HepG2 (cell line): ENCODE results near the gene PDZD7. TPM values are rescaled to one million over a fixed set of nuclear protein-coding genes. Genes with fewer than 3 reads are reported as not detected.

Source experiments
- ATF7 ChIP-seq, 2 experiments: fragments of 450-650 bp in 1 of 2; sonication (generic) in 1 of 2; formaldehyde crosslinking in 1 of 2; IDR thresholded peaks; 2 replicates each; pipeline versions ENCODE4 v1.4.0 to v1.6.1; 2016 to 2020; ENCODE audit warnings: antibody characterized with exemption in 1 of 2, mild to moderate bottlenecking in 1 of 2, missing genetic modification reagents in 1 of 2
- EHMT2 ChIP-seq: fragments of 200-600 bp; sonication (generic); IDR thresholded peaks from 2 replicates; pipeline ENCODE4 v1.7.0; 2017; ENCODE audit warnings: antibody characterized with exemption, low read depth, low read length, borderline replicate concordance
- FOXK1 ChIP-seq: sonication (generic); formaldehyde crosslinking; IDR thresholded peaks from 2 replicates; pipeline ENCODE4 v1.4.0; 2020; ENCODE audit warnings: low read depth, missing genetic modification reagents, borderline replicate concordance
- GFI1 ChIP-seq: sonication (generic); formaldehyde crosslinking; IDR thresholded peaks from 2 replicates; pipeline ENCODE4 v1.5.0; 2020; ENCODE audit warnings: missing genetic modification reagents, mild to moderate bottlenecking, borderline replicate concordance
- JUNB ChIP-seq: sonication (generic); formaldehyde crosslinking; IDR thresholded peaks from 2 replicates; pipeline ENCODE4 v1.8.0; 2022; ENCODE audit warnings: missing genetic modification reagents, mild to moderate bottlenecking, borderline replicate concordance
- MXI1 ChIP-seq: IDR thresholded peaks from 3 replicates; pipeline ENCODE4 v1.6.1; 2012; ENCODE audit warnings: low read depth, low read length, inconsistent platforms, borderline replicate concordance
- TOPORS ChIP-seq: sonication (generic); formaldehyde crosslinking; IDR thresholded peaks from 2 replicates; pipeline ENCODE4 v1.8.0; 2023; ENCODE audit warnings: mild to moderate bottlenecking, missing genetic modification reagents
- YEATS4 ChIP-seq: sonication (generic); formaldehyde crosslinking; IDR thresholded peaks from 2 replicates; pipeline ENCODE4 v1.4.0; 2020; ENCODE audit warnings: missing genetic modification reagents, borderline replicate concordance
- ZMYM2 ChIP-seq: sonication (generic); formaldehyde crosslinking; IDR thresholded peaks from 2 replicates; pipeline ENCODE4 v1.8.0; 2022; ENCODE audit warnings: mild to moderate bottlenecking, missing genetic modification reagents
- ZNF317 ChIP-seq: sonication (generic); formaldehyde crosslinking; IDR thresholded peaks from 2 replicates; pipeline ENCODE4 v1.5.0; 2020; ENCODE audit warnings: mild to moderate bottlenecking, missing genetic modification reagents
- ZNF543 ChIP-seq: sonication (generic); formaldehyde crosslinking; IDR thresholded peaks from 2 replicates; pipeline ENCODE4 v1.4.0; 2020; ENCODE audit warnings: mild to moderate bottlenecking, missing genetic modification reagents
- ZNF713 ChIP-seq: sonication (generic); formaldehyde crosslinking; IDR thresholded peaks from 2 replicates; pipeline ENCODE4 v1.4.0; 2020; ENCODE audit warnings: mild to moderate bottlenecking, missing genetic modification reagents
- ZNF775 ChIP-seq: sonication (generic); formaldehyde crosslinking; IDR thresholded peaks from 2 replicates; pipeline ENCODE4 v1.4.0; 2020; ENCODE audit warnings: missing genetic modification reagents, mild to moderate bottlenecking, moderate library complexity, borderline replicate concordance
- ZNF790 ChIP-seq: sonication (generic); formaldehyde crosslinking; IDR thresholded peaks from 2 replicates; pipeline ENCODE4 v1.8.0; 2022; ENCODE audit warnings: missing genetic modification reagents, mild to moderate bottlenecking, borderline replicate concordance
- ZNF83 ChIP-seq: sonication (generic); formaldehyde crosslinking; IDR thresholded peaks from 2 replicates; pipeline ENCODE4 v1.4.0; 2020; ENCODE audit warnings: missing genetic modification reagents, mild to moderate bottlenecking, borderline replicate concordance
- ZNF879 ChIP-seq: sonication (generic); formaldehyde crosslinking; IDR thresholded peaks from 2 replicates; pipeline ENCODE4 v1.8.1; 2023; ENCODE audit warnings: missing genetic modification reagents
- polyA plus RNA-seq, 8 experiments: library from polyadenylated mRNA; depleted of rRNA in 3 of 8; stranded (reverse) in 7 of 8; unstranded in 1 of 8; fragments of >200 nt; fragmentation: Illumina TruSeq in 4 of 8; extraction: Trizol in 4 of 8; gene quantifications; 2 replicates each; pipeline versions ENCODE4 v1.2.1 to v1.2.3, GENCODE V29; 2011 to 2016; ENCODE audit warnings: low read depth in 4 of 8, missing spikeins in 1 of 8, mixed read lengths in 1 of 8; ENCODE audit not compliant: insufficient read depth in 1 of 8
- total RNA-seq, 5 experiments: library from RNA; depleted of rRNA; stranded (reverse); fragments of >200 nt; fragmentation: Illumina TruSeq; extraction: Trizol; gene quantifications; 2 replicates each; pipeline ENCODE4 v1.2.3, GENCODE V29; 2016; ENCODE audit warnings: low read depth in 1 of 5
- TF ChIP-seq, protein P1 (sequence below): sonication (generic); formaldehyde crosslinking; IDR thresholded peaks from 2 replicates; pipeline ENCODE4 v1.4.0; 2020; ENCODE audit warnings: mild to moderate bottlenecking, missing genetic modification reagents, borderline replicate concordance
- TF ChIP-seq, protein P2 (sequence below): sonication (generic); formaldehyde crosslinking; IDR thresholded peaks from 2 replicates; pipeline ENCODE4 v1.8.0; 2022; ENCODE audit warnings: mild to moderate bottlenecking, missing genetic modification reagents
- TF ChIP-seq, protein P3 (sequence below): sonication (generic); formaldehyde crosslinking; IDR thresholded peaks from 2 replicates; pipeline ENCODE4 v1.4.0; 2020; ENCODE audit warnings: missing genetic modification reagents
- TF ChIP-seq, protein P4 (sequence below): sonication (generic); formaldehyde crosslinking; IDR thresholded peaks from 2 replicates; pipeline ENCODE4 v1.5.1; 2020; ENCODE audit warnings: missing genetic modification reagents, mild to moderate bottlenecking, borderline replicate concordance

PDZD7 gene
- total and polyA plus RNA-seq, 2 of the 13 experiments (the other 11 are each of a cell fraction or from before 2014, with no cell fraction given): 0.58 to 0.73 TPM

DNA sequence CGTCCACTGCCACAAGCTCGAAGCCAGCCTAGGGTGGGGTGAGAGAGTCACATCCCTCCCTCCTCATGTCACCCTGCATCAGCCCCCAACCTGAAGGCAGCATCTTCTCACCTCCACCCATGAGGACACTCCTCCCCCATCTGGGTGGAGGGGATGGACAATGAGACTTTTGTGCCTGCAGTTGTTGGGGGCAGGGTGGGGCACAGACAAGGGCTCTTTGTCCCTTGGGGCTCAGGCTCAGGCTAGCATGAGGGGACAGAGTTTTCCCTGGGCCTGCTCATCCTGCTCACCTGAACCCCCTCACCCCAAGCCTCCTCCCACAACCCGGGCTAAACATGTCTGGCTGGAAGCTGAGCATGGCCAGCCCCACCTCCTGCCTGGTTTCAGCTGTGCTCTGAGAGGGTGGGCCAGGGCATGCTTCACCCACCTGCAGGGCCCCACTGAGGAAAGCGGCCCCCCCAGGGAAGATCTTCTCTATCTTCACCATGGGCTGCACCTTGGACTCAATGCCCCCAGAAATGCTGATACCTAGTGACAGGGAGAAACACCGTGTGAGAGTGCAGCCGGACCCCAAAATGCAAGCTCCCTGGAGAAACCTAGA lies 22.0 kb downstream of the PDZD7 start (continued):
- TF ChIP-seq, protein P1, sequence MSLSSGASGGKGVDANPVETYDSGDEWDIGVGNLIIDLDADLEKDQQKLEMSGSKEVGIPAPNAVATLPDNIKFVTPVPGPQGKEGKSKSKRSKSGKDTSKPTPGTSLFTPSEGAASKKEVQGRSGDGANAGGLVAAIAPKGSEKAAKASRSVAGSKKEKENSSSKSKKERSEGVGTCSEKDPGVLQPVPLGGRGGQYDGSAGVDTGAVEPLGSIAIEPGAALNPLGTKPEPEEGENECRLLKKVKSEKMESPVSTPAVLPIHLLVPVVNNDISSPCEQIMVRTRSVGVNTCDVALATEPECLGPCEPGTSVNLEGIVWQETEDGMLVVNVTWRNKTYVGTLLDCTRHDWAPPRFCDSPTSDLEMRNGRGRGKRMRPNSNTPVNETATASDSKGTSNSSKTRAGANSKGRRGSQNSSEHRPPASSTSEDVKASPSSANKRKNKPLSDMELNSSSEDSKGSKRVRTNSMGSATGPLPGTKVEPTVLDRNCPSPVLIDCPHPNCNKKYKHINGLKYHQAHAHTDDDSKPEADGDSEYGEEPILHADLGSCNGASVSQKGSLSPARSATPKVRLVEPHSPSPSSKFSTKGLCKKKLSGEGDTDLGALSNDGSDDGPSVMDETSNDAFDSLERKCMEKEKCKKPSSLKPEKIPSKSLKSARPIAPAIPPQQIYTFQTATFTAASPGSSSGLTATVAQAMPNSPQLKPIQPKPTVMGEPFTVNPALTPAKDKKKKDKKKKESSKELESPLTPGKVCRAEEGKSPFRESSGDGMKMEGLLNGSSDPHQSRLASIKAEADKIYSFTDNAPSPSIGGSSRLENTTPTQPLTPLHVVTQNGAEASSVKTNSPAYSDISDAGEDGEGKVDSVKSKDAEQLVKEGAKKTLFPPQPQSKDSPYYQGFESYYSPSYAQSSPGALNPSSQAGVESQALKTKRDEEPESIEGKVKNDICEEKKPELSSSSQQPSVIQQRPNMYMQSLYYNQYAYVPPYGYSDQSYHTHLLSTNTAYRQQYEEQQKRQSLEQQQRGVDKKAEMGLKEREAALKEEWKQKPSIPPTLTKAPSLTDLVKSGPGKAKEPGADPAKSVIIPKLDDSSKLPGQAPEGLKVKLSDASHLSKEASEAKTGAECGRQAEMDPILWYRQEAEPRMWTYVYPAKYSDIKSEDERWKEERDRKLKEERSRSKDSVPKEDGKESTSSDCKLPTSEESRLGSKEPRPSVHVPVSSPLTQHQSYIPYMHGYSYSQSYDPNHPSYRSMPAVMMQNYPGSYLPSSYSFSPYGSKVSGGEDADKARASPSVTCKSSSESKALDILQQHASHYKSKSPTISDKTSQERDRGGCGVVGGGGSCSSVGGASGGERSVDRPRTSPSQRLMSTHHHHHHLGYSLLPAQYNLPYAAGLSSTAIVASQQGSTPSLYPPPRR (CRISPR knock-in tag): no peak
- TF ChIP-seq ZNF790 (CRISPR knock-in tag) (no peak), ZNF83 (CRISPR knock-in tag) (no peak), FOXK1 (CRISPR knock-in tag) (no peak), ZNF713 (CRISPR knock-in tag) (no peak), ZMYM2 (CRISPR knock-in tag) (no peak), TOPORS (CRISPR knock-in tag) (no peak), ZNF775 (CRISPR knock-in tag) (no peak), ZNF543 (CRISPR knock-in tag) (no peak), GFI1 (no peak), ZNF317 (CRISPR knock-in tag) (0 out of 2 replicates have a peak, but pooled peaks have one; percentile 31), ZNF879 (CRISPR knock-in tag) (no peak), ATF7 (IDR thresholded peaks at IDR 0.05) (no peak), ATF7 (CRISPR knock-in tag; IDR thresholded peaks at IDR 0.05) (no peak), JUNB (CRISPR knock-in tag) (no peak), MXI1 (no peak), EHMT2 (no peak), YEATS4 (CRISPR knock-in tag) (no peak)
- TF ChIP-seq, protein P2, sequence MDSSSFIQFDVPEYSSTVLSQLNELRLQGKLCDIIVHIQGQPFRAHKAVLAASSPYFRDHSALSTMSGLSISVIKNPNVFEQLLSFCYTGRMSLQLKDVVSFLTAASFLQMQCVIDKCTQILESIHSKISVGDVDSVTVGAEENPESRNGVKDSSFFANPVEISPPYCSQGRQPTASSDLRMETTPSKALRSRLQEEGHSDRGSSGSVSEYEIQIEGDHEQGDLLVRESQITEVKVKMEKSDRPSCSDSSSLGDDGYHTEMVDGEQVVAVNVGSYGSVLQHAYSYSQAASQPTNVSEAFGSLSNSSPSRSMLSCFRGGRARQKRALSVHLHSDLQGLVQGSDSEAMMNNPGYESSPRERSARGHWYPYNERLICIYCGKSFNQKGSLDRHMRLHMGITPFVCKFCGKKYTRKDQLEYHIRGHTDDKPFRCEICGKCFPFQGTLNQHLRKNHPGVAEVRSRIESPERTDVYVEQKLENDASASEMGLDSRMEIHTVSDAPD (CRISPR knock-in tag): no peak
- TF ChIP-seq, protein P3, sequence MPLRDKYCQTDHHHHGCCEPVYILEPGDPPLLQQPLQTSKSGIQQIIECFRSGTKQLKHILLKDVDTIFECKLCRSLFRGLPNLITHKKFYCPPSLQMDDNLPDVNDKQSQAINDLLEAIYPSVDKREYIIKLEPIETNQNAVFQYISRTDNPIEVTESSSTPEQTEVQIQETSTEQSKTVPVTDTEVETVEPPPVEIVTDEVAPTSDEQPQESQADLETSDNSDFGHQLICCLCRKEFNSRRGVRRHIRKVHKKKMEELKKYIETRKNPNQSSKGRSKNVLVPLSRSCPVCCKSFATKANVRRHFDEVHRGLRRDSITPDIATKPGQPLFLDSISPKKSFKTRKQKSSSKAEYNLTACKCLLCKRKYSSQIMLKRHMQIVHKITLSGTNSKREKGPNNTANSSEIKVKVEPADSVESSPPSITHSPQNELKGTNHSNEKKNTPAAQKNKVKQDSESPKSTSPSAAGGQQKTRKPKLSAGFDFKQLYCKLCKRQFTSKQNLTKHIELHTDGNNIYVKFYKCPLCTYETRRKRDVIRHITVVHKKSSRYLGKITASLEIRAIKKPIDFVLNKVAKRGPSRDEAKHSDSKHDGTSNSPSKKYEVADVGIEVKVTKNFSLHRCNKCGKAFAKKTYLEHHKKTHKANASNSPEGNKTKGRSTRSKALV (CRISPR knock-in tag): no peak
- TF ChIP-seq, protein P4, sequence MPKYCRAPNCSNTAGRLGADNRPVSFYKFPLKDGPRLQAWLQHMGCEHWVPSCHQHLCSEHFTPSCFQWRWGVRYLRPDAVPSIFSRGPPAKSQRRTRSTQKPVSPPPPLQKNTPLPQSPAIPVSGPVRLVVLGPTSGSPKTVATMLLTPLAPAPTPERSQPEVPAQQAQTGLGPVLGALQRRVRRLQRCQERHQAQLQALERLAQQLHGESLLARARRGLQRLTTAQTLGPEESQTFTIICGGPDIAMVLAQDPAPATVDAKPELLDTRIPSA: no peak
